H9 (cell line): ENCODE measurements around the gene HADH. TPM values are rescaled to one million over a fixed set of nuclear protein-coding genes. Genes with fewer than 3 reads are reported as not detected.

Experiments
- DNase-seq: peaks from one replicate; pipeline ENCODE4 v3.0.0-alpha.2; 2017
- H2AFZ ChIP-seq: one replicate; pipeline ENCODE4 v1.6.1; 2013; ENCODE audit warnings: mild to moderate bottlenecking, low read length, control low read depth, moderate library complexity
- H2AK5ac ChIP-seq: 2 replicates; pipeline ENCODE4 v1.6.1; 2013; ENCODE audit warnings: low read length, control low read depth, mixed read lengths; ENCODE audit not compliant: insufficient read length
- H2BK120ac ChIP-seq: one replicate; pipeline ENCODE4 v1.6.1; 2013; ENCODE audit warnings: low read depth, mild to moderate bottlenecking, low read length, control low read depth, inconsistent platforms; ENCODE audit not compliant: poor library complexity, severe bottlenecking
- H2BK12ac ChIP-seq: 2 replicates; pipeline ENCODE4 v1.6.1; 2013; ENCODE audit warnings: low read length, control low read depth, mixed read lengths, low read depth; ENCODE audit not compliant: insufficient read length
- H2BK15ac ChIP-seq: 2 replicates; pipeline ENCODE4 v1.6.1; 2013; ENCODE audit warnings: low read depth, low read length, control low read depth
- H2BK20ac ChIP-seq: one replicate; pipeline ENCODE4 v1.6.1; 2013; ENCODE audit warnings: low read depth, mild to moderate bottlenecking, low read length, control low read depth, inconsistent platforms; ENCODE audit not compliant: poor library complexity, severe bottlenecking
- H2BK5ac ChIP-seq: 2 replicates; pipeline ENCODE4 v1.6.1; 2013; ENCODE audit warnings: low read length, control low read depth, mixed read lengths; ENCODE audit not compliant: insufficient read length
- H3K14ac ChIP-seq: 2 replicates; pipeline ENCODE4 v1.6.1; 2013; ENCODE audit warnings: low read length, control low read depth; ENCODE audit not compliant: insufficient read depth
- H3K18ac ChIP-seq: 2 replicates; pipeline ENCODE4 v1.6.1; 2013; ENCODE audit warnings: low read depth, mild to moderate bottlenecking, mixed read lengths, low read length, control low read depth; ENCODE audit not compliant: insufficient read length
- H3K23ac ChIP-seq: 2 replicates; pipeline ENCODE4 v1.6.1; 2013; ENCODE audit warnings: low read length, control low read depth, mixed read lengths, low read depth; ENCODE audit not compliant: insufficient read length
- H3K23me2 ChIP-seq: 2 replicates; pipeline ENCODE4 v1.6.1; 2013; ENCODE audit warnings: low read depth, mild to moderate bottlenecking, mixed read lengths, low read length, control low read depth; ENCODE audit not compliant: insufficient read length, poor library complexity, severe bottlenecking
- H3K27ac ChIP-seq: 2 replicates; pipeline ENCODE4 v1.5.1; 2013; ENCODE audit warnings: low read length, control low read depth, mixed read lengths, low read depth; ENCODE audit not compliant: insufficient read length
- H3K27me3 ChIP-seq: 2 replicates; pipeline ENCODE4 v1.6.1; 2013; ENCODE audit warnings: low read length, control low read depth, inconsistent platforms; ENCODE audit not compliant: insufficient read depth
- H3K4ac ChIP-seq: 2 replicates; pipeline ENCODE4 v1.6.1; 2013; ENCODE audit warnings: low read depth, mild to moderate bottlenecking, control low read depth, inconsistent platforms, low read length, moderate library complexity
- H3K4me1 ChIP-seq: 2 replicates; pipeline ENCODE4 v1.6.1; 2013; ENCODE audit warnings: low read length, control low read depth, inconsistent platforms; ENCODE audit not compliant: insufficient read depth
- H3K4me2 ChIP-seq: 2 replicates; pipeline ENCODE4 v1.6.1; 2013; ENCODE audit warnings: low read length, control low read depth, mixed read lengths; ENCODE audit not compliant: insufficient read length, insufficient read depth
- H3K56ac ChIP-seq: 2 replicates; pipeline ENCODE4 v1.6.1; 2013; ENCODE audit warnings: low read depth, mild to moderate bottlenecking, mixed read lengths, low read length, control low read depth; ENCODE audit not compliant: insufficient read length
- H3K79me1 ChIP-seq: 2 replicates; pipeline ENCODE4 v1.6.1; 2013; ENCODE audit warnings: low read depth, mild to moderate bottlenecking, moderate library complexity, low read length, control low read depth, inconsistent platforms; ENCODE audit not compliant: insufficient read depth, poor library complexity, severe bottlenecking
- H3K79me2 ChIP-seq: 2 replicates; pipeline ENCODE4 v1.6.1; 2013; ENCODE audit warnings: low read length, control low read depth, inconsistent platforms; ENCODE audit not compliant: insufficient read depth
- H3K9ac ChIP-seq: 2 replicates; pipeline ENCODE4 v1.6.1; 2013; ENCODE audit warnings: low read length, control low read depth, mixed read lengths; ENCODE audit not compliant: insufficient read length; ENCODE audit errors: extremely low read depth
- H3K9me3 ChIP-seq: one replicate; pipeline ENCODE4 v1.6.1; 2013; ENCODE audit warnings: low read depth, low read length, inconsistent platforms; ENCODE audit not compliant: control insufficient read depth
- H3T11ph ChIP-seq: one replicate; pipeline ENCODE4 v1.6.1; 2013; ENCODE audit warnings: mild to moderate bottlenecking, low read length, control low read depth, inconsistent platforms
- H4K20me1 ChIP-seq: one replicate; pipeline ENCODE4 v1.6.1; 2013; ENCODE audit not compliant: control insufficient read depth, insufficient read length, insufficient read depth
- H4K5ac ChIP-seq: 2 replicates; pipeline ENCODE4 v1.6.1; 2013; ENCODE audit warnings: low read depth, mild to moderate bottlenecking, mixed read lengths, low read length, control low read depth; ENCODE audit not compliant: insufficient read length
- H4K8ac ChIP-seq: replicated peaks from 2 replicates; pipeline ENCODE4 v1.6.1; 2013; ENCODE audit warnings: low read length, control low read depth, mixed read lengths, low read depth; ENCODE audit not compliant: insufficient read length
- H4K91ac ChIP-seq: 2 replicates; pipeline ENCODE4 v1.6.1; 2013; ENCODE audit warnings: low read depth, mild to moderate bottlenecking, moderate library complexity, mixed read lengths, low read length, control low read depth; ENCODE audit not compliant: insufficient read length
- H3K27ac Mint-ChIP-seq, 3 experiments: 2 replicates in 2 of 3; 3 replicates in 1 of 3; pipeline ENCODE4 v1.8.0; 2020 to 2021; ENCODE audit warnings: mixed read lengths in 3 of 3, mild to moderate bottlenecking in 1 of 3, moderate library complexity in 1 of 3
- H3K27me3 Mint-ChIP-seq: 2 replicates; pipeline ENCODE4 v1.8.0; 2021; ENCODE audit warnings: low read depth, mild to moderate bottlenecking, moderate library complexity, mixed read lengths
- H3K36me3 Mint-ChIP-seq, 3 experiments: 2 replicates in 2 of 3; 3 replicates in 1 of 3; pipeline ENCODE4 v1.8.0; 2020 to 2021; ENCODE audit warnings: low read depth in 3 of 3, mixed read lengths in 3 of 3; ENCODE audit not compliant: insufficient read depth in 1 of 3
- H3K4me1 Mint-ChIP-seq, 2 experiments: 2 replicates each; pipeline ENCODE4 v1.8.0; 2020; ENCODE audit warnings: mixed read lengths in 2 of 2
- H3K4me3 Mint-ChIP-seq, 2 experiments: 2 replicates in 1 of 2; 3 replicates in 1 of 2; pipeline ENCODE4 v1.8.0; 2020 to 2021; ENCODE audit warnings: mild to moderate bottlenecking in 2 of 2, mixed read lengths in 2 of 2, moderate library complexity in 1 of 2
- H3K9me3 Mint-ChIP-seq, 2 experiments: 2 replicates in 1 of 2; 3 replicates in 1 of 2; pipeline ENCODE4 v1.8.0; 2020; ENCODE audit warnings: mild to moderate bottlenecking in 2 of 2, mixed read lengths in 2 of 2, moderate library complexity in 1 of 2
- CTCF ChIP-seq: fragments of 200-600 bp; sonication (generic); conservative IDR thresholded peaks from 3 replicates; pipeline ENCODE4 v1.8.0; 2021; ENCODE audit warnings: antibody characterized with exemption, mild to moderate bottlenecking
- WGBS: extraction: QIAGEN DNeasy Blood & Tissue Kit; methylation state at CpG from one replicate; pipeline ENCODE4 v1.1.7; 2013; ENCODE audit warnings: missing lambda C conversion rate, low lambda C conversion rate, mixed read lengths; ENCODE audit not compliant: insufficient read length; ENCODE audit errors: extremely low coverage; 5-methylcytosine and 5-hydroxymethylcytosine counted together
- total RNA-seq: library from RNA; stranded (reverse); gene quantifications from 2 replicates; pipeline ENCODE4 v1.2.1, GENCODE V29; 2021

HADH gene
- total RNA-seq, 1 experiment from 2014 or later, result 44.4 TPM

- H3K27ac Mint-ChIP-seq, result no peak overlapping the region
These were observed 2.4 kb downstream of the HADH start for GRCh38 chr4:107991945-107992630.

More at GRCh38 chr4:107991945-107992630, 2.4 kb downstream of the HADH start:
- Histone ChIP-seq H3K9me3 (no peaks in the 10 kb centered on the region), H3T11ph (no peak overlapping the region), H2BK5ac (no peak overlapping the region), H2BK20ac (no peak overlapping the region), H2BK120ac (no peak overlapping the region), H3K79me2 (peaks cover 9% of the 10 kb centered on the region; the same call in 1 of the 2 replicates), H4K5ac (no peak overlapping the region), H3K14ac (no peak overlapping the region), H3K4me2 (no peak overlapping the region), H4K8ac (no peak overlapping the region), H3K18ac (no peak overlapping the region), H3K4ac (no peak overlapping the region), H4K20me1 (no peaks in the 10 kb centered on the region), H3K4me1 (no peaks in the 10 kb centered on the region), H3K56ac (no peak overlapping the region), H3K23me2 (peaks cover 10% of the 10 kb centered on the region), H2BK12ac (no peak overlapping the region), H3K79me1 (peaks cover 12% of the 10 kb centered on the region), H4K91ac (no peak overlapping the region), H2AFZ (no peak overlapping the region), H3K27ac (no peak overlapping the region), H3K23ac (no peak overlapping the region), H2AK5ac (no peak overlapping the region), H3K27me3 (no peaks in the 10 kb centered on the region), H2BK15ac (no peak overlapping the region), H3K9ac (no peak overlapping the region)
- TF ChIP-seq CTCF, result no peak
- Mint-ChIP-seq H3K4me1 (peaks cover 30 to 35% of the 10 kb centered on the region in 2 experiments), H3K9me3 (no peaks in the 10 kb centered on the region), H3K4me3 (no peak overlapping the region), H3K36me3 (peaks cover 4 to 13% (median 12%) of the 10 kb centered on the region in 3 experiments; a peak in 6 of 7 replicates), H3K27me3 (peaks cover 3% of the 10 kb centered on the region; the same call in 1 of the 2 replicates)
- WGBS, result no CpG with 5 or more reads among the region's 3 CpGs
- DNase-seq, result no peak
